Lower leg skin (tissue), 3 donors: ENCODE data around the gene CDC40.

ENCODE experiments used
- POLR2A ChIP-seq, 2 donors: fragments of 450-650 bp; IDR thresholded peaks; one replicate each; pipeline ENCODE4 v1.6.1; 2016 to 2017; ENCODE audit warnings: antibody characterized with exemption in 2 of 2, mild to moderate bottlenecking in 1 of 2, moderate library complexity in 1 of 2
- TF ChIP-seq, protein P1 (sequence below), 3 donors: fragments of 450-650 bp; IDR thresholded peaks; one replicate each; pipeline ENCODE4 v1.5.1; 2016; ENCODE audit warnings: antibody characterized with exemption in 3 of 3, mild to moderate bottlenecking in 3 of 3, moderate library complexity in 2 of 3

DNA sequence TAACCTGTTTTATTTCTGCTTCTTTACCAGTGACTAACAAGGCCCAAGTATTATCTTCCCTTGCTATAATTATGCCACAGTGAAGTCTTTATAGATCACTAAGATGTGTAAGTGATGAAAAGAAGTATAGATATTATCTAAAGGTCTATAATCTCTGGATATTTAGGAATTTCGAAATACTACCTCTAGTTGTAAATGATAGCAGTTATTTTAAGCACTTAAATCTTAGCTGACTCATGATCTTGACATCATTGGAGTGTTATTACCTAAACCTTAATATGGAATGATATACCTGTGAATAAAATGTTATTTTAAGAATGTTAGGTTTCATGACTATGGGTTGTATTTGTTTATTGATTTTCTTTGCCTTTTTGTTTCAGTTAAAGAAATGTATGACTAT is 31.5 kb downstream of the CDC40 start:
- TF ChIP-seq, protein P1, sequence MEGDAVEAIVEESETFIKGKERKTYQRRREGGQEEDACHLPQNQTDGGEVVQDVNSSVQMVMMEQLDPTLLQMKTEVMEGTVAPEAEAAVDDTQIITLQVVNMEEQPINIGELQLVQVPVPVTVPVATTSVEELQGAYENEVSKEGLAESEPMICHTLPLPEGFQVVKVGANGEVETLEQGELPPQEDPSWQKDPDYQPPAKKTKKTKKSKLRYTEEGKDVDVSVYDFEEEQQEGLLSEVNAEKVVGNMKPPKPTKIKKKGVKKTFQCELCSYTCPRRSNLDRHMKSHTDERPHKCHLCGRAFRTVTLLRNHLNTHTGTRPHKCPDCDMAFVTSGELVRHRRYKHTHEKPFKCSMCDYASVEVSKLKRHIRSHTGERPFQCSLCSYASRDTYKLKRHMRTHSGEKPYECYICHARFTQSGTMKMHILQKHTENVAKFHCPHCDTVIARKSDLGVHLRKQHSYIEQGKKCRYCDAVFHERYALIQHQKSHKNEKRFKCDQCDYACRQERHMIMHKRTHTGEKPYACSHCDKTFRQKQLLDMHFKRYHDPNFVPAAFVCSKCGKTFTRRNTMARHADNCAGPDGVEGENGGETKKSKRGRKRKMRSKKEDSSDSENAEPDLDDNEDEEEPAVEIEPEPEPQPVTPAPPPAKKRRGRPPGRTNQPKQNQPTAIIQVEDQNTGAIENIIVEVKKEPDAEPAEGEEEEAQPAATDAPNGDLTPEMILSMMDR (IDR thresholded peaks at IDR 0.05) = no peak
- TF ChIP-seq POLR2A (IDR thresholded peaks at IDR 0.05) = no peak
